Choroid plexus epithelial cell (primary cell): ENCODE measurements around the gene CALM1.
"Not testable (repeated sequence)": the region's sequence is repeated elsewhere in the genome, so short reads cannot be mapped to it uniquely, and the experiment has no call there.

ENCODE experiments used
- DNase-seq: peaks from one replicate; pipeline ENCODE4 v3.0.0-alpha.2; 2010; ENCODE audit warnings: low read depth
- H3K4me3 ChIP-seq: 2 replicates; pipeline ENCODE4 v1.5.1; 2011; ENCODE audit warnings: low read depth, mild to moderate bottlenecking, control low read depth, low read length, moderate library complexity
- TF ChIP-seq, protein P1 (sequence below): conservative IDR thresholded peaks from 2 replicates; pipeline ENCODE4 v1.5.1; 2011; ENCODE audit warnings: low read depth, mild to moderate bottlenecking, control low read depth, inconsistent platforms, low read length, moderate library complexity

CALM1 gene

DNA sequence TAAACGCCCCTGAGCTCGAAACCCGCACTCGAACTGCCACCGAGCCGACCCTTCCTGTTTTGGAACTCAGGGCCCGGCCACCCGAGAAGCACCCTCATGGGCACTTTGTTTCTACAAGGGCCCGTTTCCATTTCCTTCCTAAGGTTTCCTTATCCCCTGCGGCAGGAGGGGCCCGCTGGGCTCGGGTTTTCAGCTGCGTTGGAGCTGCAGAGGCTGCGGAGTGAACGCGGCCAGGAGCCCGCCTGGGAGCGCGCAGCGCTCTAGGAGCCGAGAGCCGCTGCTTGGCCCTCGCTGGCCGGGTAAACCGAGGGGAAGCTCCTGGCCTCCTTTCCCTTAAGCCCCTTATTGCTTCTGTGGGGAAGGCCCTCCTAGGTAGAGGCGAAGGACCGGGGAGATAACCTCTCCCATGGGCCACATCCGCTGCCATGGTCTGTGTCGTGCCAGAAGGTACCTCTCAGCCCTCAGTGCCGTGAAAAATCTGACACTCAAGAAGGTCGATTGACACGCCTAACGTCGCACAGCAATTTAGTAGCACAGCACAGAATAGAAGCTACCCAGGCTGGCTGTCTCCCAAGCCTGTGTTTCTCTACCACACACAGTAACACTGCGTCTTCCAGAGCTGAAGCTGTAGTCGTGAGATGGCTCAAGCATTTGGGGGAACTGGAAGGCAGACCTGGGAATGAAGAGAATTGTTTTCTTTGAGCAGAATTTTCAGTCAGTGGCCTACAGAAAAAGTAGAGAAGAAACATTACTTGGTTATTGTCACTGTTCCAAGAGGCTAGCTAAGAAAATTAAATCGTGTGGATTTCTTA, 12.9 kb upstream of the CALM1 start:
- TF ChIP-seq, protein P1, sequence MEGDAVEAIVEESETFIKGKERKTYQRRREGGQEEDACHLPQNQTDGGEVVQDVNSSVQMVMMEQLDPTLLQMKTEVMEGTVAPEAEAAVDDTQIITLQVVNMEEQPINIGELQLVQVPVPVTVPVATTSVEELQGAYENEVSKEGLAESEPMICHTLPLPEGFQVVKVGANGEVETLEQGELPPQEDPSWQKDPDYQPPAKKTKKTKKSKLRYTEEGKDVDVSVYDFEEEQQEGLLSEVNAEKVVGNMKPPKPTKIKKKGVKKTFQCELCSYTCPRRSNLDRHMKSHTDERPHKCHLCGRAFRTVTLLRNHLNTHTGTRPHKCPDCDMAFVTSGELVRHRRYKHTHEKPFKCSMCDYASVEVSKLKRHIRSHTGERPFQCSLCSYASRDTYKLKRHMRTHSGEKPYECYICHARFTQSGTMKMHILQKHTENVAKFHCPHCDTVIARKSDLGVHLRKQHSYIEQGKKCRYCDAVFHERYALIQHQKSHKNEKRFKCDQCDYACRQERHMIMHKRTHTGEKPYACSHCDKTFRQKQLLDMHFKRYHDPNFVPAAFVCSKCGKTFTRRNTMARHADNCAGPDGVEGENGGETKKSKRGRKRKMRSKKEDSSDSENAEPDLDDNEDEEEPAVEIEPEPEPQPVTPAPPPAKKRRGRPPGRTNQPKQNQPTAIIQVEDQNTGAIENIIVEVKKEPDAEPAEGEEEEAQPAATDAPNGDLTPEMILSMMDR, result no peak
- H3K4me3 ChIP-seq, result peak overlapping the region; percentile 61
- peak; percentile 71 for DNase-seq

DNA sequence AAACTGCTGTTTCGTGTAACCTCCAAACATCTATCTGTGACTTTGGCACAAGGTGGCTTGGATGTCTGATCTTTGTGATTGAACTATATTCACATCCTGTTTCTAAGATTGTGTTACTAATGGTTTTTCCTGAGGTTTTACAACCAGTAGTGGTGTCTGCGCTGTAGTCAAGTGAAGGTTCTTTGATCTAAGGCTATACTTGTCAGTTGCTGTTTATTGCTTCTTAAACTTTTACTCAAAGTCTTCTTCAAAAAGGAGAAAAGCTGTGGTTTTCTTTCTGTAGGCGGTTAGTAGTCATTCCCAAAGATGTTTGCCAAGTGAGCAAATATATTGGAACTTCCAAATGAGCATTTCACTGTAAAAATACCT, 12.3 kb upstream of the CALM1 start:
- TF ChIP-seq, protein P1, result no peak
- no peak overlapping the region for H3K4me3 ChIP-seq
- DNase-seq, result no peak

DNA sequence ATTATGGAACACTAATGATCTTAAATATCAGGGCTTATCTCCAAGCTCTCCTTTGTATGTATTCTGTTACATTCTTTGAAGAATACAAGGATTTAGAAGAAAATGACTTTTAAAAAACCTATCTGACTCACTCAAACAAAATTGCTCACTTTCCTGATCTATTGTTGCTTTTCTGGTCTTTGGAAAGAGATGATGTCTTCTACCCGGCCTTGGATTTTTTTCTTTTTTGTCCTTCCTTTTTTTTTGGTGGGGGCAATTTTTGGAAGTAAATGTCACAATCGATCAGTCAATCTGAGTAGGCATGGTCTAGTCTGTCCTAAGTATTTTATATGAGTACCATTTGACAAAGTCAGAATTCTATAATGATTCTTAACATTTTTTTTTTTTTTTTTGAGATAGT, 10.5 kb upstream of the CALM1 start:
- DNase-seq, result no peak
- no peak overlapping the region for H3K4me3 ChIP-seq
- TF ChIP-seq, protein P1, result no peak

DNA sequence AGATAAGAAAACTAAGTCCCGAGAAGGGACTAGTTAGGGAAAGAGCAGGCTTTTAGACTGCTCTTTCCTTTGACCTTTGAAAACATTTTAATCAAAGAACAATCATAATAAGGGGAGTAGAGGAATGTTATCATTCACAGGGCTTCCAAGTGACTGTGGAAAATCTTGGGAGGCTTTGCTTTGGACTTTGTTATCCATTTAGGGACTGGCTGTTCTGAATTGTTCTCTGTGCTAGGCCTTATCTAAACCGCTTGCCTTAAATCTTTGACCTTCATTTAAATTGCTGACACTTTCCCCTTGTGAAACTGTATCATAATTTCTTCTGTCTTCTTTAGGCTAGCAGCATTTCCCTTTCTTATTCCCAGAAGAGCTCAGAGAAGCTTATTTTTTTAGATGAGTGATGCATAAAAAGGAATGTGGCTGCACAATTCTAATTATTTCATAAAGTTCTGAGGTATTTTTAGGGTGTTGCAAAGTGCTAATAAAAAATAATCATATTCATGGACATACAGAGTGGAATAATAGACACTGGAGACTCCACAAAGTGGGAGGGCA, 9.5 kb upstream of the CALM1 start:
- no peak for DNase-seq
- no peak overlapping the region for H3K4me3 ChIP-seq
- TF ChIP-seq, protein P1, result no peak

DNA sequence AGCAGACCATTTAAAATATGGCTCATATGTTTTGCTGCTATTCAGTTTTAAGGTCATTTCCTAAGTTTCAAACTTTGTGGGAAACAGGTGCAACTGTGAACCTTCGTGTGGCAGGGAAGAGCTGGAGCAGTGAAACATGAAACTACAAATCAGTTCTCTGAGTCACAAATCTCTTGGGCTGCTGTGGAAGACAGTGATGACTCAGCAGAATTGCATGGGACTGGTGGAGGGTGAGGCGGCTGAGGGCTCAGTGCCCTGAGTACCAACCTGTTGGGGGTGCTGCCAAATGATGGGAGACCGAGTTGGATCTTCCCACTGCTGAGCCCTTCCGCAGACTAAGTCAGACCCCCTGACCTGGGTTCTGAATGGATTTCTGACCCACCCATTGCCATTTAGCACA, 8.4 kb upstream of the CALM1 start:
- DNase-seq, result peak; percentile 85

DNA sequence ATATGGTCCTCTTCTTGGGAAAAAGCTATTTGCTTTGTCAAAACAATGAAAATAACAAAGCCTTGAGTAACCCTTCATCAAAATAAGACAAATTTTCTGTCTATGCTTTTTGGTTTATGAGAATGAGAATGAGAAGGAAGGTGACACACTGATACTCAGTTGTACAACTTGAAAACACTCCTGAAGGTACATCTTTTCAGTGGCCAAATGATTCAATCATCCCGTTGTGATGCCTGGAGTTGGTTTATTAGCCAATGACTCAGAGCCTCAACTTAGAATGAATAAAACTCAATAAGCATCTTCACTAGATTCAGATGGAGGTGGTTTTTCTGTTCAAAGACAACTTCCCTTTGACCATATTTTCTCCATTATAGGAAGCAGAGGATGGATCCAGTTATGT, 7.8 kb upstream of the CALM1 start:
- H3K4me3 ChIP-seq, result no peak overlapping the region
- no peak for DNase-seq
- TF ChIP-seq, protein P1, result no peak

More for the DNA sequence above, 8.4 kb upstream of the CALM1 start:
- TF ChIP-seq, protein P1, result no peak
- no peak overlapping the region for H3K4me3 ChIP-seq

DNA sequence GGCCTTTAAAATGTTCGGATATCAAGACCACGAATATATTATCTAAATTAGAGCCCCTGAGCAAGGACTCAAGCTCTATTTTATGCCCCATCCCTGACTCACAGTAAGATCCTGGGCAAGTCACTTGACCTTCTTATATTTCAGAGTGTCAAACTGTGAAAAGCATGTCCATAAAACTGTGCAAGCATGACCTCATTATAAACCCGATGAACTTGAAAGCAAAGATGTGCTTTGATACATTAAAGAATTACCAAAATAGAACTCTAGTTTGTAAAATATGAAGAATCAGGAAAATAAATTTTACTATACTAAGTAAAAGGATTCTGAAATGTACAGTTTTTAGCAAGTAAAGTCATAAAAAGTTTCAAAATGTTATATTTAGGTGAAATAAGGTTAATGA, 2.9 kb upstream of the CALM1 start:
- DNase-seq, result no peak
- TF ChIP-seq, protein P1, result no peak
- H3K4me3 ChIP-seq, result no peak overlapping the region

DNA sequence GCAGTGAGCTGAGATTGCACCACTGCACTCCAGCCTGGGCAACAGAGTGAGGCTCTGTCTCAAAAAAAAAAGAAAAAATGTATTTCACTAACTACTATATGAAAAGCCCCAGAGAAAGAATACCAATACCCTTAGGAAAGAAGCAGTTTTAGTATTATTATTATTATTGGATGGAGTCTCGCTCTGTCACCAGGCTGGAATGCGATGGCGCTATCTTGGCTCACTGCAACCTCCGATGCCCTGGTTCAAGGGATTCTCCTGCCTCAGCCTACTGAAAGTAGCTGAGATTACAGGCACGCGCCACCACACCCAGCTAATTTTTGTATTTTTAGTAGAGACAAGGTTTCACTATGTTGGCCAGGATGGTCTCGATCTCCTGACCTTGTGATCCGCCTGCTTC, 2.0 kb upstream of the CALM1 start:
- DNase-seq, H3K4me3 ChIP-seq: not testable (repeated sequence)
